Measurements from ENCODE around the gene RAI1.

Gene RAI1

DNA sequence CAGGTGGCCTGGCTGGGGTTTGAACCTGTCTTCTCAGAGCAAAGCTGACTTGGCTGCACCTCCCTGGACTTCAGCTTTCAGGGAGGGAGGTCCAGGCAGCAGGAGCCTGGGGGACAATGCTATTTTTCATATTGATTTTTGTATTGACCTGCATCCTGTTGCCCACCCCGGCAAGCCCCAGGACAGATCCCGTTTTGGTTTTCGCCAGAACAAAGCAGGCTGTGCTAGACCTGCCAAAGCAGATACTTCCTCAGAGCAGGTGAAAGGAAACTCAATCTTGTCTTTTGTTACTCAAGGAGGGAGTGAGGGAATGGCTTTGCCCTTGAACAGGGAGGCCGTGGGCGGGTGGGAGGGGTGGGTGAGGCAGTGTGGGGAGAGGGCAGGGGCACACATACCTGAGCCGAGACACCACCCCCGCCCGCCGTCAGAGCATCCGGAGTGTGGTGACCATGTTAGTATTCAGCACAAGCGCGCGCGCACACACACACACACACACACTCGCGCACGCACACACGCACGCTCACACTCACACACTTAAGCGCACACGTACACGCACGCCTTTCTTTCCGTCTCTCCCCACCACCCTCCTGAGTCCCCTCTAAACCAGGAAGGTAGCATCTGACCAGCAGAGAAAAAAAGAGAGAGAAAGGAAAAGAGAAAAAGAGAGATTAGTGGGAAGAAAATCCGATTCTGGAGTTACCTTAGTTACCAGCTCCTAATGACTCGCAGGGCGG is 59.5 kb downstream of the RAI1 start:
- Histone ChIP-seq H3K4me1 (ENCODE audit: control insufficient read depth, insufficient read depth, low read length) (peaks cover 43% of the 10 kb centered on the region), H3K36me3 (ENCODE audit: control insufficient read depth, insufficient read depth, low read length) (no peaks in the 10 kb centered on the region), H3K4me3 (ENCODE audit: low read length) (peak overlapping the region; percentile 42), H3K27me3 (ENCODE audit: control insufficient read depth, insufficient read depth, low read length) (no peaks in the 10 kb centered on the region), H3K9ac (ENCODE audit: low read length) (no peak overlapping the region), H3K27ac (ENCODE audit: low read depth, low read length) (peak overlapping the region; percentile 77)

GRCh38 chr17:17741349-17742023 is 60.2 kb downstream of the RAI1 start:
- Histone ChIP-seq H3K4me1 (ENCODE audit: control insufficient read depth, insufficient read depth, low read length) (peaks cover 43% of the 10 kb centered on the region), H3K36me3 (ENCODE audit: control insufficient read depth, insufficient read depth, low read length) (no peaks in the 10 kb centered on the region), H3K27me3 (ENCODE audit: control insufficient read depth, insufficient read depth, low read length) (no peaks in the 10 kb centered on the region), H3K4me3 (ENCODE audit: low read length) (peak overlapping the region; percentile 42), H3K9ac (ENCODE audit: low read length) (no peak overlapping the region), H3K27ac (ENCODE audit: low read depth, low read length) (peak overlapping the region; percentile 77)

- H3K9ac ChIP-seq (ENCODE audit: low read length): no peak overlapping the region
- H3K4me1 ChIP-seq (ENCODE audit: control insufficient read depth, insufficient read depth, low read length): peaks cover 45% of the 10 kb centered on the region
- H3K27ac ChIP-seq (ENCODE audit: low read depth, low read length): peak overlapping the region; percentile 77
- H3K36me3 ChIP-seq (ENCODE audit: control insufficient read depth, insufficient read depth, low read length): no peaks in the 10 kb centered on the region
- H3K4me3 ChIP-seq (ENCODE audit: low read length): no peak overlapping the region
- H3K27me3 ChIP-seq (ENCODE audit: control insufficient read depth, insufficient read depth, low read length): no peaks in the 10 kb centered on the region
Measured at GRCh38 chr17:17742133-17742621, 60.9 kb downstream of the RAI1 start.

GRCh38 chr17:17742688-17743390 is 61.6 kb downstream of the RAI1 start:
- Histone ChIP-seq H3K36me3 (ENCODE audit: control insufficient read depth, insufficient read depth, low read length) (no peaks in the 10 kb centered on the region), H3K9ac (ENCODE audit: low read length) (no peak overlapping the region), H3K27me3 (ENCODE audit: control insufficient read depth, insufficient read depth, low read length) (no peaks in the 10 kb centered on the region), H3K27ac (ENCODE audit: low read depth, low read length) (no peak overlapping the region), H3K4me1 (ENCODE audit: control insufficient read depth, insufficient read depth, low read length) (peaks cover 48% of the 10 kb centered on the region), H3K4me3 (ENCODE audit: low read length) (no peak overlapping the region)

DNA sequence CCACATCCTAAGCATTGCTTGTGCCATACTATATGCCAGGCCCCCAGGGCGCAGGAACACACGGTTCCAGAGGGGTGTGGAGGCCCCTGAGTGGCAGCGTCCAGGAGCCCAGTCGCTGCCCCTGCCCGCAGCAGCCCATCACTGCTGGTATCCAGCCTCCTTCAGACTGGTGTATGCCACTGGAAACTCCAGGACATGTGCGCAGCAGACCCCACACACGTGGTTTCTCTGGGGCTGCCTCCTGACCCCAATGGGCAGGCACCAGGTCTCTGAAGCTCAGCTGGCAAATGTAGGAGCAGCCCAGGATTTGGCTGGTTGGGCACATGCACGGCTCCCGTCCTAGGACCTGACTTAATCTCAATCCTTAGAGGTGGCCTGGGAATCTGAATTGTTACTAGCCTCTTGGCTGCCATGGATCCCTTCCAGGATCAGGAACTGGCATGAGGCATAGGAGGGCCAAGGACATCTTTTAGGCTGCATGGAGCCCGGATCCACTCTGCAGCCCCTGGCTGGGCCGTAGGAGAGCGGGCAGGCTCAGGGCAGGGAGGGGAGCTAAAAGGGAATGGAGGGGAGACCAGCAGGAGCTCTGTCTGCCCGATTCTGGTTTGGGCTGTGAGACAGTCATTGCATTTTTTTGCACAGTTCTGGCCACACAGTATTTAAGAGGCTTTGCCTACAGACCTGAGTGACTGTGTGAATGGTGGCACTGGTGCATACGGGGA is 62.3 kb downstream of the RAI1 start:
- Histone ChIP-seq H3K36me3 (ENCODE audit: control insufficient read depth, insufficient read depth, low read length) (no peaks in the 10 kb centered on the region), H3K4me1 (ENCODE audit: control insufficient read depth, insufficient read depth, low read length) (peaks cover 43% of the 10 kb centered on the region), H3K27me3 (ENCODE audit: control insufficient read depth, insufficient read depth, low read length) (no peaks in the 10 kb centered on the region), H3K4me3 (ENCODE audit: low read length) (no peak overlapping the region), H3K27ac (ENCODE audit: low read depth, low read length) (no peak overlapping the region), H3K9ac (ENCODE audit: low read length) (no peak overlapping the region)

- Histone ChIP-seq H3K4me1 (ENCODE audit: control insufficient read depth, insufficient read depth, low read length) (peaks cover 37% of the 10 kb centered on the region), H3K27me3 (ENCODE audit: control insufficient read depth, insufficient read depth, low read length) (no peaks in the 10 kb centered on the region), H3K4me3 (ENCODE audit: low read length) (no peak overlapping the region), H3K9ac (ENCODE audit: low read length) (no peak overlapping the region), H3K36me3 (ENCODE audit: control insufficient read depth, insufficient read depth, low read length) (no peaks in the 10 kb centered on the region), H3K27ac (ENCODE audit: low read depth, low read length) (no peak overlapping the region)
Measured at GRCh38 chr17:17744116-17744515, 62.9 kb downstream of the RAI1 start.

- no peak overlapping the region for H3K4me3 ChIP-seq (ENCODE audit: low read length)
- H3K9ac ChIP-seq (ENCODE audit: low read length): no peak overlapping the region
Measured at GRCh38 chr17:17745476-17746455, 64.5 kb downstream of the RAI1 start.

GRCh38 chr17:17748179-17748578 is 66.9 kb downstream of the RAI1 start:
- Histone ChIP-seq H3K4me1 (ENCODE audit: control insufficient read depth, insufficient read depth, low read length) (peaks cover 23% of the 10 kb centered on the region), H3K9ac (ENCODE audit: low read length) (no peak overlapping the region), H3K4me3 (ENCODE audit: low read length) (no peak overlapping the region), H3K27ac (ENCODE audit: low read depth, low read length) (no peak overlapping the region), H3K27me3 (ENCODE audit: control insufficient read depth, insufficient read depth, low read length) (no peaks in the 10 kb centered on the region), H3K36me3 (ENCODE audit: control insufficient read depth, insufficient read depth, low read length) (no peaks in the 10 kb centered on the region)

More at GRCh38 chr17:17745476-17746455, 64.5 kb downstream of the RAI1 start:
- Histone ChIP-seq H3K27ac (ENCODE audit: low read depth, low read length) (no peak overlapping the region), H3K4me1 (ENCODE audit: control insufficient read depth, insufficient read depth, low read length) (peaks cover 26% of the 10 kb centered on the region), H3K27me3 (ENCODE audit: control insufficient read depth, insufficient read depth, low read length) (no peaks in the 10 kb centered on the region), H3K36me3 (ENCODE audit: control insufficient read depth, insufficient read depth, low read length) (no peaks in the 10 kb centered on the region)

DNA sequence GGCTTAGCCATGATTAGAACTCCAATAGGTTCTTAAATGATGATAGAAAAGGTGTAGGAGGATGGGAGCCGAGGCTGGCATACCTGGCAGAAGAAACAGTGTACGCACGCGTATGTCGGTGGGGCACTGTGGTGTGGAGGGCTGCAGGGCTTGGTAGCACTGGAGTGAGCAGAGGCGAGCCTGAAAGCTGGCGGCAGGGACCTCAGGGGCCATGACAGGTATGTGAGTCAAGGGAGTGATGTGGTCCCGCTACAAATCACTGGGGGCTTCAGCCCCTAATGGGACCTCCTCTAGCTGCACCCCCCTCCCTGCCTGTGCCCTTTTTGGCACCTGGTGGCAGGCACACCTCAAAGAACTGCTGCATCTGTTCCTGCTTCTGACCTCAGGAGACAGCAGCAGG is 67.3 kb downstream of the RAI1 start:
- Histone ChIP-seq H3K27ac (ENCODE audit: low read depth, low read length) (no peak overlapping the region), H3K4me3 (ENCODE audit: low read length) (no peak overlapping the region), H3K9ac (ENCODE audit: low read length) (no peak overlapping the region), H3K36me3 (ENCODE audit: control insufficient read depth, insufficient read depth, low read length) (no peaks in the 10 kb centered on the region), H3K4me1 (ENCODE audit: control insufficient read depth, insufficient read depth, low read length) (peaks cover 25% of the 10 kb centered on the region), H3K27me3 (ENCODE audit: control insufficient read depth, insufficient read depth, low read length) (no peaks in the 10 kb centered on the region)

GRCh38 chr17:17749025-17749772 is 67.9 kb downstream of the RAI1 start:
- Histone ChIP-seq H3K36me3 (ENCODE audit: control insufficient read depth, insufficient read depth, low read length) (no peaks in the 10 kb centered on the region), H3K4me1 (ENCODE audit: control insufficient read depth, insufficient read depth, low read length) (peaks cover 25% of the 10 kb centered on the region), H3K27me3 (ENCODE audit: control insufficient read depth, insufficient read depth, low read length) (no peaks in the 10 kb centered on the region), H3K27ac (ENCODE audit: low read depth, low read length) (no peak overlapping the region), H3K4me3 (ENCODE audit: low read length) (no peak overlapping the region), H3K9ac (ENCODE audit: low read length) (no peak overlapping the region)

DNA sequence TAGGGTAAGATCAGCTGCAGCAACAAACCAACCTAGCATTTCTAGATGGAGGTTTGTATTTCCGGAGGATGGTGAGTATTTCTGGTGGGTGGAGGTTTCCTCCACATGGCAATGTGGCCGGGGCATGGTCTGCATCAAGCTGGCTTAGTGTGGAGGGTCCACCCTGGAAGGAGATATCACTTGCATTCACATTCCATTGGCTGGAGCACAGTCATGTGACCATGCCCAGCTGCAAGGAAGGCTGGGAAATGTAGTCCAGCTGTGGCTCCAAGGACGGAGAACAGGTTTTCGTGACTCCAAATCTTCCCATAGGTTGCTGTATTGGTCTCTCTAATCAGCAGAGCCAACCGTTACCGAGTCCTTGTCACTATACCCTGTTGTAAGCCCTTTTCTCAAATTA is 68.7 kb downstream of the RAI1 start:
- no peaks in the 10 kb centered on the region for H3K36me3 ChIP-seq (ENCODE audit: control insufficient read depth, insufficient read depth, low read length)
- peaks cover 25% of the 10 kb centered on the region for H3K4me1 ChIP-seq (ENCODE audit: control insufficient read depth, insufficient read depth, low read length)
- H3K4me3 ChIP-seq (ENCODE audit: low read length): no peak overlapping the region
- H3K9ac ChIP-seq (ENCODE audit: low read length): no peak overlapping the region
- H3K27ac ChIP-seq (ENCODE audit: low read depth, low read length): no peak overlapping the region
- no peaks in the 10 kb centered on the region for H3K27me3 ChIP-seq (ENCODE audit: control insufficient read depth, insufficient read depth, low read length)

Data from rectal smooth muscle tissue (tissue), 1 donor.